T follicular helper cell (primary cell): ENCODE measurements around the gene BASP1.
"Not testable (repeated sequence)": the region's sequence is repeated elsewhere in the genome, so short reads cannot be mapped to it uniquely, and the experiment has no call there.

Experiments used
- DNase-seq: peaks from one replicate; pipeline ENCODE4 v3.0.0-alpha.2; 2020; ENCODE audit warnings: low read depth

The BASP1 gene

DNA sequence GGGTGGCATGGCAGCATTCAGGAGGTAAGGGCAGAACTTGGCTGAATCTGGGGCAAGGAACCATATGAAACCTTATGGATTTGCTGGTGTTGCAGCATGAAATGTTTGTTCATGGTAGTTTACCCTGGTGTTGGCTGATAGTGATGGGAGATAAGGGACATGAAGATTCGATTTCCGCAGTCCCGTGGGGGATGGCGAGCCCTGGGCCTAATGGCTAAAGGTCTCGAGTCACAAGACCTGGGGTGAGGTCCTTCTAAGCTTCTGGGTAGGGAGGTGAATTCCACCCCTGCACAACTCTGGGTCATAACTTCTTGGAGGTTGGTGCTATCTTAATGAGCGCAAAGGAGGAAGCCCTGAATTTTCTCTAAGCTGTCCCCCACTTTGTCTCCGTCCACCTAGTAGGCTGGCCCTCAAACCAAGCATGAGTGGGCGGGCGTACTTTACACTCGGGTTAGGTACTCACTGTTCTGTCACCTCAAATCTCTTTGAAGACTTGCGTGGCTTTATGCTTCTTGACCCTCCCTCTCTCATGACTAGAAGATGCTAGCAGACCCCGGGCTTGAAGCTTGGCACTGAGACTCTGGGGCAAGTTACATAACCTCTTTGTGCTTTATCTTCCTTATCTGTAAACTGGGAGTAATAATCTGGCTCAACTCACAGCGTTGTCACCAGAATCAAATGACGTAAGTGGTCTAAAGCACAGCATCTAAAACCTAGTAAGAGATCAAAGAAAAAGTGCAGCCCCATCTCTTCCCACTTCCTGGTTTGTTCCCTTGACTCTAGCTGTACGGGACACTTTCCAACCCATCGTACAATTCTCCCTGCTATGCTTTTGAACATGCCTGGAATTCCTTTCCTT lies 72.5 kb downstream of the BASP1 start:
- no peak for DNase-seq

DNA sequence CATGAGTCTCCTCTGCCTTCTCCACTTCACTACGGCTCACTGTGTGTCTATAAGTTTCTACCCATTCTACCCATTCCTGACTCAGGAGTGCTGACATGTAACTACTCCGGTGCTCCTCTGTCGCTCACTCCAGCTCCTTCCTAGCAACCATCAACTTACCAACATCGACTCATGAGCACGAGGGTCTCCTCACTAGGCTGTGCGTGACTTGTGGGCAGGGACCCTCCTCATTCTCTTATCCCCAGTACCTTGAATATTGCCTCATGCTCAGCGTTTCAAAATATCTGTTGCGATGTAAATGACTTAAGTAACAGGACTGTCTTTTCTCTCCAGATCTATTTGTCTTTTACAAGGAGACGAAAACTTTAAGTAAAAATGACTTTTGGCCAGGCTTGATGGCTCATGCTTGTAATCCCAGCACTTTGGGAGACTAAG lies 73.1 kb downstream of the BASP1 start:
- no peak for DNase-seq

DNA sequence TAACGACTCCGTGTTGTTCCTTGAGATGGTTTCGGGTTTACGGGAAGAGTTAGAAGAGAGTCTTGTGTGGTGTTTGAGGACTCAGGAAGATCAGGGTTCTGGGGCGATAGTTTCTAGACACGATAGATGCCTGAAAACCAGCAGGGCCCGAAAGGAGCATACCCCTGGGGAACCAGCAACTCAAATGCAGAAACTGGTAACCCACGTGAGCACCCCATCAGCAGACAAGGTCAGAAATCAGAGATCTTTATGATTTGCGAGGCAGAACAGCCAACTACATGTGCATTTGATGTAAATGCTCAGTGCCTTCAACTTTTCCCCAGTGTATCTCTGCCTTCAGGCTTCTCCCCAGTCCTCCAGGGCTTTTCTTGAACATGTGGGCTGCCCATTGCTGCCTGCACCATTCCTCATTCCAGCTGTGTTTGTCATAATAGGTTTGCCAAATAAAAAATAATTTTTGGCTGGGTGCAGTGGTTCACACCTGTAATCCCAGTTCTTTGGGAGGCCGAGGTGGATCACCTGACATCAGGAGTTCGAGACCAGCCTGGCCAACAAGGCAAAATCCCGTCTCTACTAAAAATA lies 75.1 kb downstream of the BASP1 start:
- DNase-seq = no peak

DNA sequence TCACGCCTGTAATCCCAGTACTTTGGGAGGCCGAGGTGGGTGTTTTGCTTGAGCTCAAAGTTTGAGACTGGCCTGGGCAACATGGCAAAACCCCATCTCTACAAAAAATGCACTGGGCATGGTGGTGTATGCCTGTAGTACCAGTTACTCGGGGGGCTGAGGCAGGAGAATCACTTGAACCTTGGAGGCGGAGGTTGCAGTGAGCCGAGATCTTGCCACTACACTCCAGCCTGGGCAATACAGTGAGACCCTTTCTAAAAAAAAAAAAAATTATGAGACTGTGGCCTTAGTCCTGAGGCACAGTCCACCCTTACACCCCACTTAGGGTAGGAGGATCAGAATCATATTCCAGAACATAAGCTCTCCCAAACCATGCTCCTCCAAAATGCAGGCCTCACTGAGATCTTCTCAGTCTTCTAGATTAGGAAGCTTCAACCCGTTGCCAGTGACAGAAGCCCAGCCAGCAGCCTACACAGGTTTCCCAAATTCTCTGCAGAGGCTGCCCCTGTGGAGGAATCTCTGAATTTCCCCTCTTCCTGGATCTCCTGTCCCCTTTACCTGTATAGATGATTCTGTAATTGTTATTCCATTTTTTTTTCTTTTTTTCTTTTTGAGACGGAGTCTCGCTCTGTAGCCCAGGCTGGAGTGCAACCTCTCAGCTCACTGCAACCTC lies 77.3 kb downstream of the BASP1 start:
- no peak for DNase-seq

DNA sequence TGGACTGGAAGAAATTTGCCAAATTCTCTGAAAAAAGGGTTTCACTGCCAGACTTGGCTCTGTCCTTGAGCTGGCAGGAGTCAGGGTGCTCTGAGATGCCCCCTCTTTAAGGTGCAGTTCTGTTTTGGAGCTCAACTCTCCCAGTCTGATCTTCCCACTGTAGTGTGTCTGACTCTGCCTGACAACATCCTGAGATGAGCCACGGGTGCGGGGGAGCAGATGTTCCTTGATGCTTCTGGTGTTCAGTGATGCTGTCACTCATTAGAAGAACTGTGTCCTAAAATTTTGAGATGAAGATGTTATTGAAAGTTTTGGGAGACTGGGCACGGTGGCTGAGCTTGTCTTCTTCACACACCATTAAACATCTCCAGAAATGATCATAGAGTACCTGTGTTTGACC lies 78.2 kb downstream of the BASP1 start:
- DNase-seq = no peak

DNA sequence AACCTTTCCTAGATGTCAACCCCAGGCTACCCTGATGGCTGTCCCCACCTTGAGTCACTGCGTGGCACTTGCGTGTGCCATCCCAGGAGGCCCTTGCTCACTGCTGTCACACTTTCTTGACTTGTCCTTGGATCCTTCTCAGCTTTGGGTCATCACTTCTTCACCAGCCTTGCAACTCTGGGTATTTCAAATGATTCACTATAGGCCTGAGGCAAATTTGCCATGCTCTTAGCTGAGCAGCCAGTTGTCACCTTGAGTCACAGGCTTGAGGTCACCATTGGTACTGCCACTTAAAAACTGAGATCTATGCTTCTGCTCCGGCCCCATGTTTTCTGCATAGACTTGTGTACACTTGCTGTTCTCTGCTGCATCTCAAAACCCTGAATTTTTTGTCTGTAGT lies 84.7 kb downstream of the BASP1 start:
- DNase-seq = no peak

DNA sequence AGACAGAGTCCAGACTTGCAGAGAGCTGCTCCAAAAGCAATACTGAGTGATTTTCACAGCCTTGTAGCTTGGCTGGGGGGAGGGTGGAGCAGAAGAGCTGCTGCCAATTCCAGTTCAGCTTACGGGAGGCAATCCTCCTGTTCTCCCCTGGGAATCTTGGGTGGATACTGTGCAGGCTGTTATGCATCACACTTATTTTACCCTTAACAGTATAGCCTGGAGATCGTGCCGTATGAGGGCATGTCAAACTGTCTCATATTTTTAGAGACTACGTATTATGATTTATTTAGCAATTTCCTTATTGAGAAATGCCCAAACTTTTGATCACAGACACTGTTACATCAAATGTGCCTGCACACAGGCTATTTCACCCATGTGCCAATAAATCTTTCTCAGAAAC lies 85.2 kb downstream of the BASP1 start:
- DNase-seq = no peak

DNA sequence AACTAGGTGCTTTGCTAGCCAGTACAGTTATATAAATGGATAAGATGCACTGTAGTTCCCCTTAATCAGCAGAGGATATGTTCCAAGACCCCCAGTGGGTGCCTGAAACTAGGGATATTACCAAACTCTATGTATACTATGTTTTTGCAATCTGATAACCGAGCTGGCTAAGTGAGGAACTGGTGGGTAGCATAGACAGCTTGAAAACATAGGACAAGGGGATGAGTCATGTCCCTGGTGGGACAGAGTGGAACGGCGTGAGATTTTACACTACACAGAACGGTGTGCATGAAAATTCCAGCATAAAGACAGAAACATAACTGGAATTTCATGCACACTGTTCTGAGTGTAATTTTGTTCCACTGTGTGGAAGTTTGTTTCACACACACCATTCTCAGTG lies 86.9 kb downstream of the BASP1 start:
- DNase-seq = no peak

DNA sequence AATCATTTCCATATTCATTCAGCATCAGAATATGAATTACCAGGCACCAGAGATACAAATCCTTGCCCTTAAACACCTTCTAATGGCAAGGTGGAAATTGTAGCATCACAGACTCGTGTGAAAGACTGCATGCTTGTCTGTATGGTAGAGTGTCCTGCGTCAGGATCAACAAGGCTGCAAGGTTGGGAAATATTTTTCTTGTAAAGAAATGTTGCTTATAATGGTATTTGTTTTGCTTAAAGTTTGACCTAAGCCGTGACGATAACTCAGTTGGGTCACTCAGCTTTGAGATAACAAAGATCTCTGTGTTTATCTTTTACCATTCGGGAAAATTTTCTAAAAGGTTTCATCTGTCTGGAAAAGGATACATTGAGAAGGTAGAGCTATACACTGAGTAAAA lies 87.6 kb downstream of the BASP1 start:
- no peak for DNase-seq

DNA sequence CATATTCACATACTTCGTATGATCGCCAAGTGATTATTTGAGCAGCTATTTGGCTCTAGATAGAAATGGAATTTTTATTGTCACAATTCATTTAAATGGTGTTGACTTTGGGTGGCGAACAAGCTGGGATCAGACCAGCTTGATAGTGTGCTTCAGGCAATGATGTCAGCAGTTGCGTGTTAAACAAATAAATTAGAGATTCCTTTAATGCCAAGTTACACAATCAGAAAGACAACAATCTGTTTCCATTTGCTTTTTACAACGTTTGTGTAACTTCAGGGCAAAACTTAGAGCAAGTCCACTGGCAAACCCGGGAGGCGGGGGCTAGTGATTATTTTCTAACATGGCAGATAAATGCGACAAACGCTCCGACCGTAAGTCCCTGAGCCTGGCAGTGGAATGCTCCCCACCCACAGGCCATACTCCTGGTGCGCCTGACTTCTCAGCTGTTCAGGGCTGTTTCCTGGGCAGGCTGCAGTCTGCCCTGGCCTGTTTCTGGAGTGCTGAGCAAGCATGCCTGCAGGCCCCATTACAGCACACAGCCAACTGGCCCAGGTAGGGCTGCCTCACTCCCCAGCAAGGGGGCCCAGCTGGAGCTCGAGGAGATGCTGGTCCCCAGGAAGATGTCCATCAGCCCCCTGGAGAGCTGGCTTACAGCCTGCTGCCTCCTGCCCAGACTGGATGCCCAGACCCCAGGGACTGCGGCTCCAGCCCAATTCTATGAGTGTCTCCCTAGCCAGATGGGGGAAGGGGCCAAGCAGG lies 88.7 kb downstream of the BASP1 start:
- DNase-seq = no peak

DNA sequence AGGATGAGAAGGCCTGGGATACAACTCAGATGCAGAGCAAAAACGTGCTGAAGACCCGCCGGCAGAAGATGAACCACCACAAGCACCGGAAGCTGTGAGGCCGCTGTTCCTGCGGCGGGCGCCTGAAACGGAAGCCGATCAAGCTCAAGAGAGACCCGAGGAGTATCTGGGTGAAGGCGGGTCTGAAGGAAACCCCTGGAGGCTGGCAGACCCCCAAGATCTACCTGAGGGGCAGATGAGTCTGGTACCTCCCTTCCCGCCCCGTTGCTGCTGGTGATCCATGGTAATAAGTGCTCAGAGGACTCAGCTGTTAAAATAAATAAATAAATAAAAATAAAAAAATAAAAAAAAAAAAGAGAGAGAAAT lies 89.3 kb downstream of the BASP1 start:
- DNase-seq = no peak

DNA sequence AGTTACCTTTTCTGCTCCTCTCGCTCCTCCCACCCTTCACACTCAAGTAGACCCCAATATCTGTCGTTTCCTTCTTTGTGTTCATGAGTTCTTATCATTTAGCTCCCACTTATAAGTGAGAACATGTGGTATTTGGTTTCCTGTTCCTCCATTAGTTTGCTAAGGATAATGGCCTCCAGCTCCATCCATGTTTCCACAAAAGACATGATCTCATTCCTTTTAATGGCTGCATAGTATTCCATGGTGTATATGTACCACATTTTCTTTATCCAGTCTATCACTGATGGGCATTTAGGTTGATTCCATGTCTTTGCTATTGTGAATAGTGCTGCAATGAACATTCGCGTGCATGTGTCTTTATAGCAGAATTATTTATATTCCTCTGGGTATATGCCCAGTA lies 90.0 kb downstream of the BASP1 start:
- DNase-seq = not testable (repeated sequence)

DNA sequence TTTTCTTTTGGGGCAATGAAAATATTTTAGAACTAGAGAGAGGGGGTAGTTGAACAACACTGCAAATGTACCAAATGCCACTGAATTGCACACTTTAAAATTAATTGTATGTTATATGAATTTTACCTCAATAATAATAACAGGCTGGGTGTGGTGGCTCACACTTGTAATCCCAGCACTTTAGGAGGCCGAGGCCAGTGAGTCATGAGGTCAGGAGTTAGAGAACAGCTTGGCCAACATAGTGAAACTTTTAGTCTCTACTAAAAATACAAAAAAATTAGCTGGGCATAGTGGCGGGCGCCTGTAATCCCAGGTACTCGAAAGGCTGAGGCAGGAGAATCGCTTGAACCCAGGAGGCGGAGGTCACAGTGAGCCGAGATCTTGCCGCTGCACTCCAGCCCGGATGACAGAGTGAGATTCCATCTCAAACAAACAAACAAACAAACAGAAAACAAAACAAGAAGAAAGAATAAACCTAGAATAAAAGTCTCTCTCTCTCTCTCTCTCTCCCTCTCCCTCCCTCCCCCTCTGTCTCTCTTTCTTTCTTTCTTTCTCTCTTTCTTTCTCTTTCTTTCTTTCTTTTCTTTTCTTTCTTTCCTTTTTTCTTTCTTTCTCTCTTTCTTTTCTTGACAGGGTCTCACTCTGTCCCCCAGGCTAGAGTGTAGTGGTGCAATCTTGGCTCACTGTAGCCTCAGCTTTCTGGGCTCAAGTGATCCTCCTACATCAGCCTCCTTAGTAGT lies 91.1 kb downstream of the BASP1 start:
- DNase-seq = no peak

DNA sequence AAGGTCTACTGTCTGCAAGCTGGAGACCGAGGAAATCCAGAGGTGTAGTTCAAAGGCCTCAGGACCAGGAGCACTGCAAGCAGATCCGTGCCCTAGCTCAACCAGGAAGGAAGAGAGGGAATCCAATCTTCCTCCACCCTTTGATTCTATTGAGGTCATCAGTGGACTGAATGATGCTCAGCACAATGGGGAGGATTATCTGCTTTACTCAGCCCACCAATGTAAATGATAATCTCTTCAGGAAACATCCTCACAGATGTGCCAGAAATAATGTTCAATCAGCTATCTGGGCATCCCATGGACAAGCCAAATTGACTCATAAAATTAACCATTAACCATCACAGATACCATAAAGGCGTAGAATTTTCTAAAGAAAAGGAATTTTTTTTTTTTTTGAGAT lies 92.0 kb downstream of the BASP1 start:
- no peak for DNase-seq

DNA sequence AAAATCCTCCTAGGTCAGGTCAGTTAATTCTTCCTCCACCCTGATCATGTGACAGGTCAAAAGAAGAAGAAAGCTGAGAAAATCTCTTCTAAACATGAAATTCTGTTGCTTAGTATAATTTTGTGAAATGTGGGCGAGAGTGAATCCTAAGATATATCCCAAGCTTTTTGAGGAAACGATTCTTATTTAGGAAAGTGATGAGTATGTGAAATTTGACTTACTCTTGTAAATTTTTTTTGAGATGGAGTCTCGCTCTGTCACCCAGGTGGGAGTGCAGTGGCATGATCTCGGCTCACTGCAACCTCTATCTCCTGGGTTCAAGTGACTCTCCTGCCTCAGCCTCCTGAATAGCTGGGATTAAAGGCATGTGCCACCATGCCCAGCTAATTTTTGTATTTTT lies 93.1 kb downstream of the BASP1 start:
- not testable (repeated sequence) for DNase-seq

DNA sequence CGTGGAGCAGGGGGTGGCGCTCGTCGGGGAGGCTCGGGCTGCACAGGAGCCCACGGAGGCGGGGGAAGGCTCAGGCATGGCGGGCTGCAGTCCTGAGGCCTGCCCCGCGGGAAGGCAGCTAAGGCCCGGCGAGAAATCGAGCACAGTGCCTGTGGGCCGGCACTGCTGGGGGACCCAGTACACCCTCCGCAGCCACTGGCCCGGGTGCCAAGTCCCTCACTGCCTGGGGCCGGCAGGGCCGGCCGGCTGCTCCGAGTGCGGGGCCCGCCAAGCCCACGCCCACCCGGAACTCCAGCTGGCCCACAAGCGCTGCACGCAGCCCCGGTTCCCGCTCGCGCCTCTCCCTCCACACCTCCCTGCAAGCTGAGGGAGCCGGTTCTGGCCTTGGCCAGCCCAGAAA lies 94.4 kb downstream of the BASP1 start:
- DNase-seq = not testable (repeated sequence)

DNA sequence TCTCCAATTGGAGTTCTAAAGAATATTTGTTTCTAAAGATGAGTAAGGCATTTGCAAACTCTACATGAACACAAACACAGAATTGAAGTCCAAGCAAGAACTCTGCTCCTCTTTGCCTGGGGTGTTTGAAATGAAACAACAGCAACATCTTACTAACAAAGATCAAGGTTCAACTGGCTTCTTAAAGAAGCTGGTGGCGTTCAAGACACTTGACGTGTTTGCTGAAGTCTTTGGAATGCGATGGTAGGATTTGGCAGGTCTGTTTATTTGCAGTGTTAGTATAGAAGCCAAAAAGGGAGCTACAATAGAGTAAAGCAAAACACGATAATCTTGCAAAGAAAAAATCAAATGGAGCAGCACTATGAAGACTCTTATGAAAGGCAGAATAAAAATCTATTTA lies 94.9 kb downstream of the BASP1 start:
- DNase-seq = no peak

DNA sequence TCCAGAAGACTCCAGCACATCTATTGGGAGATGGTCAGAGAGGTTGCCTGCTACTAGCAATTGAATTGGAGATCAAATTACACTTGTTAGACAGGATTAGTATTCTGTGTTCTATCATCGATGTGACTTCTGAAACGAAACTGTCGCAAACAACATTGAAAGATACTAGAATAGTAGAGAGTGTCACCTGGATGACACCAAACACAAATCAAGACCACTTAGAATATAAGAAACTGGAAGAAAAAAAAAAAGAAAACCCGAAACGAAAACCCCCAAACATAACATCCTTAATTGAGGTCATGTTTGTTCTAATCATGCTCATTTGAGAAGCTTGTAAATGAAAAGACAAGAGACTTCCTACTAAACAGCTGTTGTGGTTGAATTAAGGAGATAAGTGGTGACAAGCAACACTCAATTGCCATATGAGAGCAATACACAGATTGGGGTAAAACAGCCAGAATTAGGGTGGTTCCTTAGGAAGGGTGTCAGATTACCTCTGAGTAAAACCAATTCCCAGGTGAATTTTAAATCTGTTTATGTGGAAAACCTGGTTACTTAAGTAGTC lies 97.6 kb downstream of the BASP1 start:
- DNase-seq = no peak

DNA sequence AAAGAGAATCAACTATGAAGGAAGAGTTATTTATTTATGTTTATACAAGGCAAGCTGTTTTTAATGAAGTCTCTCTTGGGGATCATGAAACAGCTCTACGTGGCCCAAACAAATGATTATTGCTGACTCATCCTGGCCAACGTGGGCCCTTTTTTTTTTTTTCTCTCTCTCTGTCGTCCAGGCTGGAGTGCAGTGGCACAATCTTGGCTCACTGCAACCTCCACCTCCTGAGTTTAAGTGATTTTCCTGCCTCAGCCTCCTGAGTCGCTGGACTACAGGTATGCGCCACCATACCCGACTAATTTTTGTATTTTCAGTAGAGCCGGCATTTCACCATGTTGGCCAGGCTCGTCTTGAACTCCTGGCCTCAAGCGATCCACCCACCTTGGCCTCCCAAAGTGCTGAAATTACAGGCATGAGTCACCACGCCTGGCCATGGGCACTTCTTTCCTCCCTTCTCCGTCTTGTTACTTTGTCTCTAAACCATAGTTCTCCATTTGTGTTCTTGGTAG lies 98.3 kb downstream of the BASP1 start:
- no peak for DNase-seq

DNA sequence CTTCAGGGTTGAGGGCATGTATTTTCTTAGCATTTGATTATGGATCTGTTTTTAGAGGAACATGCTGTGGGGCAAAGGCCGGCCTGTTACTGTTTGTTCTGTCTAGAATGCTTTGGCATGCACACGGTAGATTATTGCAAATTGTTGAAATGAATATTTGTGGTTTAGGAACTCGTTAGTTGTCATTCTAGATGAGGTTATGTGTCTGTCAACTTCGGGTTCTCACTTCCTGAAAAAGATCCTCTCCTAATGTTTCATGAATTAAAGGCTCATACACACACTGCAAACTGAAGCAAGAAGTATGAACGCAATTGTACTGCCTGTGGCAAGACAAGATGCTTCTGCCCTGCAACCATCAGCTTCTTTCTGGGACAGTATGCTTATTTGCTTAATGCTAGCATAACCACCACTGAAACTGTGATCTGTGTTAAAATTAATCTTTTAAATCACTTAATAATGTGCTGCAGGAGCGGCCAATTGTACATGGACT lies 99.6 kb downstream of the BASP1 start:
- DNase-seq = no peak

DNA sequence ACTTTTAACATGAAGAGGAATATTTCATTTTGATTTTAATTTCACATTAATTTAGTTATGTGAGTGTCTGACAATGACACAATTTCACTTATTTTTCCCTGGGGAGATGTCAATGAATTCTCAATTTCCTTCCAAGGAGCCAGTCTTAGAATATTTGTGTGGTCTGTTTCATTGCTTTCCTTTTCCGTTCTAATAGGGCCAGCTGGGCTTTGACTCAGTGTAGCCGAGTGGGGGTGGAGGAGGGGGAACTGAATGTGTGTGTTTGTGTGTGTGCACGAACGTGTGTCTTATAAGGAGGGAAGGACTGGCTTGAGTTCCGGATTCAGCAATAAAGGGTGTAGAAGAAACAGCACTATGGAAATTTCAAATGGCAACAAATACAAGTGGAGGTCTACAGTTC lies 100.0 kb downstream of the BASP1 start:
- DNase-seq = no peak
